MCF 10A (cell line): ENCODE measurements around the gene PAX5. TPM values are rescaled to one million over a fixed set of nuclear protein-coding genes. Genes with fewer than 3 reads are reported as not detected.
A peak's percentile ranks its signal among the peaks of the same experiment; 100 is the strongest.

Experiments
- BruUV-seq: library from RNA; stranded (reverse); fragments of 400-500 nt; replicated peaks from 2 replicates; lab custom pipeline; 2021; lab: Mats Ljungman, UMichigan
- CTCF ChIA-PET: fragments of 300-600 bp; sonication (Branson Sonifier 250); formaldehyde crosslinking; extraction: SDS; loops from one replicate; lab custom pipeline; 2021; ENCODE audit warnings: antibody characterized with exemption, inconsistent platforms; lab: Yijun Ruan, JAX
- POLR2A ChIA-PET: fragments of 300-600, 350-650 bp; sonication (Branson Sonifier 250); formaldehyde crosslinking; extraction: SDS; loops from one replicate; lab custom pipeline; 2020; ENCODE audit warnings: antibody characterized with exemption, inconsistent platforms; lab: Yijun Ruan, JAX
- DNase-seq: peaks from one replicate; pipeline ENCODE4 v3.0.0-alpha.2; 2018; ENCODE audit not compliant: unreplicated experiment
- H3K27ac Mint-ChIP-seq: one replicate; pipeline ENCODE4 v1.8.0; 2022; ENCODE audit warnings: mild to moderate bottlenecking, low read depth, mixed read lengths; ENCODE audit not compliant: unreplicated experiment
- H3K27me3 Mint-ChIP-seq: one replicate; pipeline ENCODE4 v1.8.0; 2022; ENCODE audit warnings: mixed read lengths; ENCODE audit not compliant: insufficient read depth, unreplicated experiment
- H3K36me3 Mint-ChIP-seq: one replicate; pipeline ENCODE4 v1.8.0; 2022; ENCODE audit warnings: mild to moderate bottlenecking, moderate library complexity, mixed read lengths; ENCODE audit not compliant: insufficient read depth, unreplicated experiment
- H3K4me1 Mint-ChIP-seq: one replicate; pipeline ENCODE4 v1.8.0; 2022; ENCODE audit warnings: mixed read lengths; ENCODE audit not compliant: insufficient read depth, unreplicated experiment
- H3K4me3 Mint-ChIP-seq: one replicate; pipeline ENCODE4 v1.8.0; 2022; ENCODE audit warnings: mild to moderate bottlenecking, moderate library complexity, mixed read lengths; ENCODE audit not compliant: unreplicated experiment
- H3K9me3 Mint-ChIP-seq: one replicate; pipeline ENCODE4 v1.8.0; 2022; ENCODE audit warnings: mixed read lengths; ENCODE audit not compliant: unreplicated experiment
- intact Hi-C: fragments of 100-400 bp; cut with micrococcal nuclease; formaldehyde crosslinking; loops from 2 replicates; pipeline ENCODE4 v1.14.1; 2022
- total RNA-seq: library from RNA; stranded (reverse); gene quantifications from 2 replicates; pipeline ENCODE4 v1.2.3, GENCODE V29; 2022
- TF ChIP-seq, protein P1 (sequence below): fragments of 200-600 bp; IDR thresholded peaks from one replicate; pipeline ENCODE4 v1.8.0; 2022; ENCODE audit warnings: antibody characterized with exemption, mild to moderate bottlenecking; ENCODE audit not compliant: unreplicated experiment

Gene PAX5
- total RNA-seq, 1 experiment from 2014 or later, result not detected

DNA sequence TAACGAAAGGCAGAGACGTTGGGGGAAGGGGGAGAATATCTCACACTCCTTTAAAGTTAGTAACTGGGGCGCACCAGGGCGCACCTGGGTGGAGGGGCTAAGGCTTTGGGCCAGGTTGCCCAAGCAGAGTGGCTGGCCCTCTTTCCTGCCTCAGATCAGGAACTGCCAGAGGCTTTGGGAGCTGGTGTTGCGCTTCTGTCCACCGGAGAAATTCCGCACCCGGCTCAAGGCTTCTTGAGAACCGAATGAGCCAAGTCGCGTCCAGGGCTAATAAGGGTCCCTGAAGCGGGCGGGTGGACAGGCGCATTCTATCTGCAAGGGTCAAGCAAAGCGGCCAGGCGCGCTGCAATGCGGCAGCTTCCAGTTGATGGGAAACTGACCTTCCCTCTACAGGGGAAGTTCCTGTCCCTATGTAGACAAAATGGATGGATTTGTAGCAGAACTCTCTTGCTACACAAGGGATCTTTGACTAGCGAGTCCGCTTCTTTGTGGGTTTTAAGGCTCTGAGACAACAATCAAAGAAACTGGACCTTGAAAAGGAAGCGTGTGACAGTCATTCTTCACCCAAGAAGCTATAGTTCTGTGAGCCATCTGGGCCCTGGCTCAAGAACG lies 5.5 kb downstream of the PAX5 start:
- Mint-ChIP-seq H3K27me3 (peaks cover 47% of the 10 kb centered on the region), H3K27ac (no peak overlapping the region), H3K4me3 (peak overlapping the region; percentile 78), H3K9me3 (no peaks in the 10 kb centered on the region), H3K4me1 (peaks cover 10% of the 10 kb centered on the region), H3K36me3 (no peaks in the 10 kb centered on the region)
- no TSS peak for BruUV-seq
- ChIA-PET CTCF (no interaction called here), POLR2A (no interaction called here)
- intact Hi-C loops, result no loop called here
- TF ChIP-seq, protein P1, sequence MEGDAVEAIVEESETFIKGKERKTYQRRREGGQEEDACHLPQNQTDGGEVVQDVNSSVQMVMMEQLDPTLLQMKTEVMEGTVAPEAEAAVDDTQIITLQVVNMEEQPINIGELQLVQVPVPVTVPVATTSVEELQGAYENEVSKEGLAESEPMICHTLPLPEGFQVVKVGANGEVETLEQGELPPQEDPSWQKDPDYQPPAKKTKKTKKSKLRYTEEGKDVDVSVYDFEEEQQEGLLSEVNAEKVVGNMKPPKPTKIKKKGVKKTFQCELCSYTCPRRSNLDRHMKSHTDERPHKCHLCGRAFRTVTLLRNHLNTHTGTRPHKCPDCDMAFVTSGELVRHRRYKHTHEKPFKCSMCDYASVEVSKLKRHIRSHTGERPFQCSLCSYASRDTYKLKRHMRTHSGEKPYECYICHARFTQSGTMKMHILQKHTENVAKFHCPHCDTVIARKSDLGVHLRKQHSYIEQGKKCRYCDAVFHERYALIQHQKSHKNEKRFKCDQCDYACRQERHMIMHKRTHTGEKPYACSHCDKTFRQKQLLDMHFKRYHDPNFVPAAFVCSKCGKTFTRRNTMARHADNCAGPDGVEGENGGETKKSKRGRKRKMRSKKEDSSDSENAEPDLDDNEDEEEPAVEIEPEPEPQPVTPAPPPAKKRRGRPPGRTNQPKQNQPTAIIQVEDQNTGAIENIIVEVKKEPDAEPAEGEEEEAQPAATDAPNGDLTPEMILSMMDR, result no peak
- DNase-seq, result no peak

GRCh38 chr9:37027582-37028419 lies 6.3 kb downstream of the PAX5 start:
- H3K4me1 Mint-ChIP-seq, result peaks cover 10% of the 10 kb centered on the region
- H3K36me3 Mint-ChIP-seq, result no peaks in the 10 kb centered on the region
- H3K9me3 Mint-ChIP-seq, result no peaks in the 10 kb centered on the region
- intact Hi-C loops, result loop anchor here (1.0 kb wide), 1 partner anchor 52 kb away; no protein-coding TSS in a partner anchor
- no TSS peak for BruUV-seq
- DNase-seq, result peak; percentile 96
- peak overlapping the region; percentile 78 for H3K4me3 Mint-ChIP-seq
- no peak overlapping the region for H3K27ac Mint-ChIP-seq
- TF ChIP-seq, protein P1, result no peak
- CTCF ChIA-PET, result no interaction called here
- peaks cover 55% of the 10 kb centered on the region for H3K27me3 Mint-ChIP-seq
- POLR2A ChIA-PET, result no interaction called here

DNA sequence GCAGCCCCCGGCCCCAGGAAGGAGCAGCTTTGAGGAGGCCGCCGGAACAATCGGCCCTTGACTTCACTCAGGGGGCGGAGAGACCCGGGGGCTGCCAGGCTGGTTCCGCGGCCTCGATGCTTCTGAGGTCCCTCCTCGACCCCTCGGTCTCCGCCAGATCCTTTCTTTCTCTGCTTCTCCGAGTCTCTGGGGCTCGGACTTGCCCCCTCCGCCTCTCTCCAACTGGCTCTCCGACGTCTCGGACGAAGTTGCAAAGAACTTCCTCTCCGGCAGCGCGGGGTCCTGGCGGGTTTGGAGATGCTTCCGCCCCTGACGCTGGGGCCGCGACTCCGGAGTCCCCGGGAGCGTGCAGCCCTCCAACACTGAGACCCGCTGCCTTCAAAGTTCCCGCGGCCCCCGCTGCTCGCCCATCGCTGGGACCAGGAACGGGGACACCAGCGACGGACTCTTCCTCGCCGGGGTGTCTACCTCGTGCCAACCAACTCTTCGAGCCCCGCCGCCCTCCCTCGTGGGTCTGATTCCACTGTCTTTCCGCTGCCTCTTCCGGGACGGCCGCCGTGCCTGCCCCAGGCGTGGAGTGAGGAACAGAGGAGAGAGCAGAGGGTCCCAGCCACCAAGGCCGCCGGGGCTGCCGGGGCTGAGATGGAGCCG lies 7.0 kb downstream of the PAX5 start:
- CTCF ChIA-PET, result no interaction called here
- Mint-ChIP-seq H3K4me3 (peak overlapping the region; percentile 78), H3K9me3 (no peaks in the 10 kb centered on the region), H3K4me1 (peaks cover 10% of the 10 kb centered on the region), H3K27ac (no peak overlapping the region), H3K36me3 (no peaks in the 10 kb centered on the region), H3K27me3 (peaks cover 62% of the 10 kb centered on the region)
- BruUV-seq, result no TSS peak
- intact Hi-C loops, result loop anchor here (1.0 kb wide), 1 partner anchor 52 kb away; no protein-coding TSS in a partner anchor
- POLR2A ChIA-PET, result interaction anchor here (0.6 to 1.5 kb wide), 2 partner anchors 94 to 387 kb away, joined by 3 to 5 read pairs; partner anchors contain the start of gene ZCCHC7
- no peak for DNase-seq
- TF ChIP-seq, protein P1, result no peak
